Astrocyte (in vitro differentiated cells and primary cell): ENCODE results near the gene HLA-A. TPM values are rescaled to one million over a fixed set of nuclear protein-coding genes. Genes with fewer than 3 reads are reported as not detected.

Source experiments
- DNase-seq: peaks from one replicate; pipeline ENCODE4 v3.0.0-alpha.2; 2010; ENCODE audit warnings: low read depth
- FAIRE-seq: peaks from 2 replicates; lab custom pipeline; 2011; peaks lifted over from hg19 to GRCh38; lab: Jason Lieb, UNC
- H2AFZ ChIP-seq: 2 replicates; pipeline ENCODE4 v1.6.0; 2012; ENCODE audit warnings: low read depth, low read length, inconsistent platforms
- H3K27ac ChIP-seq: 2 replicates; pipeline ENCODE4 v1.5.1; 2011; ENCODE audit warnings: low read depth, low read length, inconsistent platforms
- H3K27me3 ChIP-seq: 2 replicates; pipeline ENCODE4 v1.6.0; 2011; ENCODE audit warnings: low read length, inconsistent platforms; ENCODE audit not compliant: insufficient read depth
- H3K36me3 ChIP-seq: 2 replicates; pipeline ENCODE4 v1.5.1; 2011; ENCODE audit warnings: low read length, inconsistent platforms; ENCODE audit not compliant: insufficient read depth
- H3K4me1 ChIP-seq: 2 replicates; pipeline ENCODE4 v1.5.1; 2011; ENCODE audit warnings: low read length, inconsistent platforms; ENCODE audit not compliant: insufficient read depth
- H3K4me2 ChIP-seq: 2 replicates; pipeline ENCODE4 v1.6.0; 2012; ENCODE audit warnings: low read length, inconsistent platforms
- H3K4me3 ChIP-seq: 2 replicates; pipeline ENCODE4 v1.5.1; 2011; ENCODE audit warnings: low read depth, mild to moderate bottlenecking, low read length, inconsistent platforms; ENCODE audit not compliant: insufficient read depth
- H3K79me2 ChIP-seq: 2 replicates; pipeline ENCODE4 v1.6.0; 2012; ENCODE audit warnings: mild to moderate bottlenecking, low read length, inconsistent platforms; ENCODE audit not compliant: insufficient read depth
- H3K9ac ChIP-seq: 2 replicates; pipeline ENCODE4 v1.6.0; 2012; ENCODE audit warnings: mild to moderate bottlenecking, low read length, inconsistent platforms
- H3K9me3 ChIP-seq: 2 replicates; pipeline ENCODE4 v1.5.1; 2012; ENCODE audit warnings: low read depth, mild to moderate bottlenecking, low read length, inconsistent platforms; ENCODE audit not compliant: insufficient read depth
- H4K20me1 ChIP-seq: 2 replicates; pipeline ENCODE4 v1.6.0; 2012; ENCODE audit warnings: low read length, inconsistent platforms; ENCODE audit not compliant: insufficient read depth
- H3K27ac Mint-ChIP-seq: one replicate; pipeline ENCODE4 v1.8.0; 2021; ENCODE audit warnings: mild to moderate bottlenecking, mixed read lengths; ENCODE audit not compliant: unreplicated experiment
- H3K27me3 Mint-ChIP-seq: one replicate; pipeline ENCODE4 v1.8.0; 2021; ENCODE audit warnings: low read depth, mixed read lengths; ENCODE audit not compliant: unreplicated experiment
- H3K36me3 Mint-ChIP-seq: one replicate; pipeline ENCODE4 v1.8.0; 2021; ENCODE audit warnings: low read depth, mixed read lengths; ENCODE audit not compliant: unreplicated experiment
- H3K4me1 Mint-ChIP-seq: one replicate; pipeline ENCODE4 v1.8.0; 2021; ENCODE audit warnings: low read depth, mixed read lengths; ENCODE audit not compliant: unreplicated experiment
- H3K4me3 Mint-ChIP-seq: one replicate; pipeline ENCODE4 v1.8.0; 2021; ENCODE audit warnings: mild to moderate bottlenecking, moderate library complexity, mixed read lengths; ENCODE audit not compliant: unreplicated experiment
- H3K9me3 Mint-ChIP-seq: one replicate; pipeline ENCODE4 v1.8.0; 2021; ENCODE audit warnings: mild to moderate bottlenecking, mixed read lengths; ENCODE audit not compliant: unreplicated experiment
- CTCF ChIP-seq: IDR thresholded peaks from 2 replicates; pipeline ENCODE4 v1.5.1; 2011; ENCODE audit warnings: low read depth, mild to moderate bottlenecking, inconsistent platforms, low read length, moderate library complexity; ENCODE audit not compliant: insufficient read depth
- EZH2 ChIP-seq: IDR thresholded peaks from 2 replicates; pipeline ENCODE4 v1.6.1; 2012; ENCODE audit warnings: mild to moderate bottlenecking, low read length, inconsistent platforms; ENCODE audit not compliant: insufficient read depth
- total RNA-seq: library from RNA; stranded (reverse); gene quantifications from 2 replicates; pipeline ENCODE4 v1.2.1, GENCODE V29; 2021

HLA-A gene
- total RNA-seq, 1 donor from 2014 or later, result 327 TPM

GRCh38 chr6:29975561-29975907 lies 33.2 kb downstream of the HLA-A start:
- peaks cover 5% of the 10 kb centered on the region for H4K20me1 ChIP-seq
- DNase-seq, result no peak
- Mint-ChIP-seq H3K4me1 (peaks cover 9% of the 10 kb centered on the region), H3K36me3 (peaks cover 3% of the 10 kb centered on the region), H3K27me3 (peaks cover 58% of the 10 kb centered on the region), H3K9me3 (peaks cover 3% of the 10 kb centered on the region), H3K4me3 (peak overlapping the region; percentile 80), H3K27ac (no peak overlapping the region)
- no peak overlapping the region for H3K27ac ChIP-seq
- H3K36me3 ChIP-seq, result no peaks in the 10 kb centered on the region
- no peaks in the 10 kb centered on the region for H3K79me2 ChIP-seq
- no peak overlapping the region for H3K9ac ChIP-seq
- H3K4me2 ChIP-seq, result peak overlapping the region; percentile 19
- TF ChIP-seq CTCF (no peak), EZH2 (peak; percentile 50)
- FAIRE-seq, result no peak
- no peak overlapping the region for H3K4me3 ChIP-seq
- peaks cover 38% of the 10 kb centered on the region for H3K27me3 ChIP-seq
- peaks cover 4% of the 10 kb centered on the region for H3K4me1 ChIP-seq
- H2AFZ ChIP-seq, result peak overlapping the region; percentile 24
- no peaks in the 10 kb centered on the region for H3K9me3 ChIP-seq

GRCh38 chr6:29976253-29976587 lies 33.9 kb downstream of the HLA-A start:
- peaks cover 3% of the 10 kb centered on the region for H3K9me3 Mint-ChIP-seq
- peak overlapping the region; percentile 80 for H3K4me3 Mint-ChIP-seq
- H3K27me3 Mint-ChIP-seq, result peaks cover 65% of the 10 kb centered on the region
- FAIRE-seq (no peak), DNase-seq (no peak)
- Histone ChIP-seq H3K79me2 (no peaks in the 10 kb centered on the region), H3K27ac (no peak overlapping the region), H3K27me3 (peaks cover 38% of the 10 kb centered on the region), H3K36me3 (no peaks in the 10 kb centered on the region), H3K9ac (peak overlapping the region; percentile 75), H3K4me1 (peaks cover 4% of the 10 kb centered on the region), H3K9me3 (no peaks in the 10 kb centered on the region), H3K4me2 (peak overlapping the region; percentile 98), H3K4me3 (peak overlapping the region; percentile 62), H4K20me1 (peaks cover 5% of the 10 kb centered on the region), H2AFZ (peak overlapping the region; percentile 94)
- no peak for TF ChIP-seq EZH2
- no peak for TF ChIP-seq CTCF
- peaks cover 3% of the 10 kb centered on the region for H3K36me3 Mint-ChIP-seq
- peaks cover 9% of the 10 kb centered on the region for H3K4me1 Mint-ChIP-seq
- peak overlapping the region; percentile 87 for H3K27ac Mint-ChIP-seq

GRCh38 chr6:29976588-29977424 lies 34.5 kb downstream of the HLA-A start:
- FAIRE-seq (no peak), DNase-seq (peak; percentile 49)
- Mint-ChIP-seq H3K4me1 (peaks cover 9% of the 10 kb centered on the region), H3K9me3 (peaks cover 3% of the 10 kb centered on the region), H3K4me3 (peak overlapping the region; percentile 80), H3K27ac (peak overlapping the region; percentile 87), H3K36me3 (peaks cover 3% of the 10 kb centered on the region), H3K27me3 (peaks cover 65% of the 10 kb centered on the region)
- peak overlapping the region; percentile 98 for H3K4me2 ChIP-seq
- peak overlapping the region; percentile 62 for H3K4me3 ChIP-seq
- no peak for TF ChIP-seq CTCF
- TF ChIP-seq EZH2, result no peak
- peaks cover 4% of the 10 kb centered on the region for H3K4me1 ChIP-seq
- no peaks in the 10 kb centered on the region for H3K79me2 ChIP-seq
- peak overlapping the region; percentile 75 for H3K9ac ChIP-seq
- H3K9me3 ChIP-seq, result no peaks in the 10 kb centered on the region
- peaks cover 5% of the 10 kb centered on the region for H4K20me1 ChIP-seq
- peak overlapping the region; percentile 94 for H2AFZ ChIP-seq
- no peaks in the 10 kb centered on the region for H3K36me3 ChIP-seq
- no peak overlapping the region for H3K27ac ChIP-seq
- H3K27me3 ChIP-seq, result peaks cover 36% of the 10 kb centered on the region
